ENCODE results near the gene ZNF777. TPM values are rescaled to one million over a fixed set of nuclear protein-coding genes. Genes with fewer than 3 reads are reported as not detected.

Gene ZNF777
- total and polyA plus RNA-seq, 2 experiments from 2014 or later: 2.1 to 9.7 TPM

DNA sequence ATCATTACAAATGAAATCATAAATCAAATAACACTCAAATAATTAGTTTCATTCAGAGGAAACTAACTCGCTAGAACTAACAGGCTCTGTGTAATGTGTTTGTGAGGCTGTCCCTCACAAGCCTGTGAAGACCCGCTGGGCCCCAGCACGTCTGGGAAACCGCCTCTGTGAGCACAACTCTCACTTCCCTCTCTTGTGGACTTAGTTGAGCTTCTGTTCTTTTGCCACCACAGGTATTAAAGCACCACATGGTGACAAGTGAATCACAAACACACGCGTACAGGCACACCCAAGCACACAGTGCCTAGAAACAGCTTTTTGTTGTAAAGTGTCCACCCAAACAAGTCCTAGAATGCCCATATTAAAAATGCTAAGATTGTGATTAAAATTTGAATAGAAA, 51.0 kb downstream of the ZNF777 start:
- H3K4me3 ChIP-seq: no peak overlapping the region
- WGBS, 2 experiments (ENCODE audit: low coverage in 1 of 2, low lambda C conversion rate in 2 of 2, missing lambda C conversion rate in 2 of 2): 39 to 50% methylated on average over 6 of the region's 6 CpGs
- H3K4me1 ChIP-seq (ENCODE audit: insufficient read depth): peaks cover 5% of the 10 kb centered on the region
- no peaks in the 10 kb centered on the region for H3K36me3 ChIP-seq (ENCODE audit: low read depth)
- H3K79me2 ChIP-seq (ENCODE audit: insufficient read depth): no peaks in the 10 kb centered on the region
- H3K27ac ChIP-seq: no peak overlapping the region
- H3K9me3 ChIP-seq (ENCODE audit: low read depth): no peaks in the 10 kb centered on the region
- H3K27me3 ChIP-seq (replicated peaks; ENCODE audit: insufficient read depth): no peaks in the 10 kb centered on the region
- H3K9me2 ChIP-seq (ENCODE audit: insufficient read depth): no peaks in the 10 kb centered on the region
- in situ Hi-C loops (cut with MboI): no loop called here
- peaks cover 5% of the 10 kb centered on the region; the same call in 1 of the 2 replicates for H3F3A ChIP-seq (ENCODE audit: insufficient read depth)
- no peak overlapping the region for H3K9ac ChIP-seq
- H3K4me2 ChIP-seq (ENCODE audit: unreplicated experiment): no peak overlapping the region
- no peak overlapping the region for H2AFZ ChIP-seq
- TF ChIP-seq EZH2phosphoT487 (IDR thresholded peaks at IDR 0.05; ENCODE audit: insufficient read depth, low read depth) (no peak), EZH2 (IDR thresholded peaks at IDR 0.05; ENCODE audit: insufficient read depth, poor library complexity, severe bottlenecking) (no peak)
- H4K20me1 ChIP-seq (ENCODE audit: insufficient read depth): no peaks in the 10 kb centered on the region
- no peak for DNase-seq

DNA sequence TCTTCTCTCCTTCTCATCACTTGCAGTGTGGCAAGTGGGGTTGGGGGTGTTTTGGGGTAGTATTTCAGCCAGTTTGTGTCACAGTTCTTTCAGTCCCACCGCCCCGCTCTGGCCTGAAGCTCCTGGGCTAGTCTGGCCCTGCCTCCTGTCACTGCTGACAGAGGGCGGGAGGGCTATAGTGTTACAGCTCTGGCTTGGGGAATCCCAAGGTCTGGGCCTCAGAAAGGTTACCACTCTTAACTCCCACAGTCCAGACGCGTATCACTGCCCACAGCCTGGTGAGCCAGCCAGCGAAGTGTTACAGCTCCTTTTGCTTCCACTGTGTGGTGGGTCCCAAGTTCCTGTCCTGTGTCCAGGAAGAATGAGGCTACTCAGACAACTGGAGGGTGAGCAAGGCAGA, 56.0 kb downstream of the ZNF777 start:
- Histone ChIP-seq H4K20me1 (ENCODE audit: insufficient read depth) (no peaks in the 10 kb centered on the region), H3K4me2 (ENCODE audit: unreplicated experiment) (no peak overlapping the region), H3K4me3 (no peak overlapping the region), H3K9me3 (ENCODE audit: low read depth) (no peaks in the 10 kb centered on the region), H3K4me1 (ENCODE audit: insufficient read depth) (no peaks in the 10 kb centered on the region), H3F3A (ENCODE audit: insufficient read depth) (no peaks in the 10 kb centered on the region), H3K27ac (no peak overlapping the region), H3K9ac (no peak overlapping the region), H3K36me3 (ENCODE audit: low read depth) (no peaks in the 10 kb centered on the region), H3K9me2 (ENCODE audit: insufficient read depth) (no peaks in the 10 kb centered on the region), H2AFZ (no peak overlapping the region), H3K79me2 (ENCODE audit: insufficient read depth) (no peaks in the 10 kb centered on the region), H3K27me3 (replicated peaks; ENCODE audit: insufficient read depth) (peaks cover 8% of the 10 kb centered on the region)
- no peak for TF ChIP-seq EZH2phosphoT487 (IDR thresholded peaks at IDR 0.05; ENCODE audit: insufficient read depth, low read depth)
- no peak for TF ChIP-seq EZH2 (IDR thresholded peaks at IDR 0.05; ENCODE audit: insufficient read depth, poor library complexity, severe bottlenecking)
- DNase-seq: no peak
- in situ Hi-C loops (cut with MboI): no loop called here
- 67 to 75% methylated on average over 6 of the region's 6 CpGs for WGBS, 2 experiments (ENCODE audit: low coverage in 1 of 2, low lambda C conversion rate in 2 of 2, missing lambda C conversion rate in 2 of 2)

DNA sequence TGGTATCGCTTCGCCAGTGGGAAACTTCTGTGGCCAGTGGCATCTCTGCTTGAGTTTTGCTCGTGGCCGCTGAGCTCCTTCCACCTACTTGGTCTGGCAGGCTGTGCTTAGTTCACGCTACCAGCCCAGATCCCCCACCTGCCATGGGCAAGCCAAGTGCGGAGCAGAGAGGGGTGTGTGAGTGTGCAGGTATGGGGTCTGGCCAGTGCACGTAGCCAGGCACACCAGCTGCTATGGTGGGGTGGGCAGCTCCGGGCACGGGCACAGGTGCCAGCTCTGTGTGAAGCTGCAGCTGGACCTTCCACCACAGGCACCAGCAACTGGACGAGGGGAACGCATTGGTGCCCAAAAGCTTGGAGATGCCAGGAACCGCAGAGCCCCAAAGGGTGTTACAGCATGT, 56.5 kb downstream of the ZNF777 start:
- no peaks in the 10 kb centered on the region for H3K79me2 ChIP-seq (ENCODE audit: insufficient read depth)
- H2AFZ ChIP-seq: no peak overlapping the region
- no peaks in the 10 kb centered on the region for H3F3A ChIP-seq (ENCODE audit: insufficient read depth)
- in situ Hi-C loops (cut with MboI): no loop called here
- H3K27ac ChIP-seq: no peak overlapping the region
- 65 to 66% methylated on average over 12 of the region's 12 CpGs for WGBS, 2 experiments (ENCODE audit: low coverage in 1 of 2, low lambda C conversion rate in 2 of 2, missing lambda C conversion rate in 2 of 2)
- no peaks in the 10 kb centered on the region for H3K36me3 ChIP-seq (ENCODE audit: low read depth)
- H3K9me3 ChIP-seq (ENCODE audit: low read depth): no peaks in the 10 kb centered on the region
- H3K4me1 ChIP-seq (ENCODE audit: insufficient read depth): no peaks in the 10 kb centered on the region
- H3K4me2 ChIP-seq (ENCODE audit: unreplicated experiment): no peak overlapping the region
- H3K9me2 ChIP-seq (ENCODE audit: insufficient read depth): no peaks in the 10 kb centered on the region
- DNase-seq: no peak
- TF ChIP-seq EZH2 (IDR thresholded peaks at IDR 0.05; ENCODE audit: insufficient read depth, poor library complexity, severe bottlenecking) (no peak), EZH2phosphoT487 (IDR thresholded peaks at IDR 0.05; ENCODE audit: insufficient read depth, low read depth) (no peak)
- no peaks in the 10 kb centered on the region for H4K20me1 ChIP-seq (ENCODE audit: insufficient read depth)
- peaks cover 8% of the 10 kb centered on the region for H3K27me3 ChIP-seq (replicated peaks; ENCODE audit: insufficient read depth)
- no peak overlapping the region for H3K9ac ChIP-seq
- no peak overlapping the region for H3K4me3 ChIP-seq

- in situ Hi-C loops (cut with MboI): no loop called here
- no peak for TF ChIP-seq EZH2phosphoT487 (IDR thresholded peaks at IDR 0.05; ENCODE audit: insufficient read depth, low read depth)
- TF ChIP-seq EZH2 (IDR thresholded peaks at IDR 0.05; ENCODE audit: insufficient read depth, poor library complexity, severe bottlenecking): no peak
- H3K27ac ChIP-seq: no peak overlapping the region
- peaks cover 16% of the 10 kb centered on the region for H3K27me3 ChIP-seq (replicated peaks; ENCODE audit: insufficient read depth)
- H3K9me2 ChIP-seq (ENCODE audit: insufficient read depth): no peaks in the 10 kb centered on the region
- H2AFZ ChIP-seq: no peak overlapping the region
- no peaks in the 10 kb centered on the region for H3F3A ChIP-seq (ENCODE audit: insufficient read depth)
- no peak for DNase-seq
- H3K9ac ChIP-seq: no peak overlapping the region
- no peak overlapping the region for H3K4me3 ChIP-seq
- no peak overlapping the region for H3K4me2 ChIP-seq (ENCODE audit: unreplicated experiment)
- no peaks in the 10 kb centered on the region for H3K4me1 ChIP-seq (ENCODE audit: insufficient read depth)
- H3K9me3 ChIP-seq (ENCODE audit: low read depth): no peaks in the 10 kb centered on the region
- no peaks in the 10 kb centered on the region for H3K36me3 ChIP-seq (ENCODE audit: low read depth)
- no peaks in the 10 kb centered on the region for H3K79me2 ChIP-seq (ENCODE audit: insufficient read depth)
- H4K20me1 ChIP-seq (ENCODE audit: insufficient read depth): no peaks in the 10 kb centered on the region
- WGBS, 2 experiments (ENCODE audit: low coverage in 1 of 2, low lambda C conversion rate in 2 of 2, missing lambda C conversion rate in 2 of 2): 43 to 47% methylated on average over 22 of the region's 22 CpGs
Observed at GRCh38 chr7:149398195-149398820, 62.6 kb downstream of the ZNF777 start.

Data from GM23248 (cell line).